BE2C (cell line): ENCODE results near the gene DCDC1.

ENCODE experiments used
- DNase-seq: peaks from one replicate; pipeline ENCODE4 v3.0.0-alpha.2; 2020
- H3K27me3 ChIP-seq: fragments of 250-450 bp; sonication (Bioruptor Pico); 2 replicates; pipeline ENCODE4 v1.5.1; 2020; ENCODE audit warnings: mild to moderate bottlenecking
- H3K36me3 ChIP-seq: fragments of 250-450 bp; sonication (Bioruptor Pico); 2 replicates; pipeline ENCODE4 v1.5.1; 2020; ENCODE audit warnings: mild to moderate bottlenecking
- H3K4me1 ChIP-seq: fragments of 250-450 bp; sonication (Bioruptor Pico); 2 replicates; pipeline ENCODE4 v1.5.1; 2020
- H3K4me3 ChIP-seq: 2 replicates; pipeline ENCODE4 v1.5.1; 2011; ENCODE audit warnings: low read depth, low read length
- H3K9me3 ChIP-seq: fragments of 250-450 bp; sonication (Bioruptor Pico); 2 replicates; pipeline ENCODE4 v1.5.1; 2020
- TF ChIP-seq, protein P1 (sequence below): IDR thresholded peaks from 2 replicates; pipeline ENCODE4 v1.5.1; 2012; ENCODE audit warnings: mild to moderate bottlenecking, low read depth, low read length

Gene DCDC1

DNA sequence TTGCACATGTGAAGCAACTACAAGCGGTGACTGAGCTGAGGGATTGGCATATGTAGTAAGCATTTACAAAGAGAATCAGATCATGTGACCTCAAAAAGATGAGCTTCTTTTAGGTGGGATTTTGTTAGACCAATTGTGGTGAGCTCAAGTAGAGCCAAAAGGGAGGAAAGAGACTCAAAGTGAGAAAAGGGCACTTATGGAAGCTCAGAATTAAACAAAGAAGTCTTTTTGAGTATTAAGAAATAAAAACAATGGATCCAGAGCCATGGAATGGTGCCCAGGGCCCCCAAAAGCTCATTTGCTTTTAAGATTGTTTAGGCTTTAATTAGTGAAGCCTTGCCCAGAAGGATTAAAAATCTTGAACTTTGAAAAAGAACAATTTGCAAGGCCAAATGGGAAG lies 536.7 kb downstream of the DCDC1 start:
- Histone ChIP-seq H3K4me1 (no peaks in the 10 kb centered on the region), H3K27me3 (no peaks in the 10 kb centered on the region), H3K36me3 (no peaks in the 10 kb centered on the region), H3K9me3 (no peaks in the 10 kb centered on the region), H3K4me3 (no peak overlapping the region)
- TF ChIP-seq, protein P1, sequence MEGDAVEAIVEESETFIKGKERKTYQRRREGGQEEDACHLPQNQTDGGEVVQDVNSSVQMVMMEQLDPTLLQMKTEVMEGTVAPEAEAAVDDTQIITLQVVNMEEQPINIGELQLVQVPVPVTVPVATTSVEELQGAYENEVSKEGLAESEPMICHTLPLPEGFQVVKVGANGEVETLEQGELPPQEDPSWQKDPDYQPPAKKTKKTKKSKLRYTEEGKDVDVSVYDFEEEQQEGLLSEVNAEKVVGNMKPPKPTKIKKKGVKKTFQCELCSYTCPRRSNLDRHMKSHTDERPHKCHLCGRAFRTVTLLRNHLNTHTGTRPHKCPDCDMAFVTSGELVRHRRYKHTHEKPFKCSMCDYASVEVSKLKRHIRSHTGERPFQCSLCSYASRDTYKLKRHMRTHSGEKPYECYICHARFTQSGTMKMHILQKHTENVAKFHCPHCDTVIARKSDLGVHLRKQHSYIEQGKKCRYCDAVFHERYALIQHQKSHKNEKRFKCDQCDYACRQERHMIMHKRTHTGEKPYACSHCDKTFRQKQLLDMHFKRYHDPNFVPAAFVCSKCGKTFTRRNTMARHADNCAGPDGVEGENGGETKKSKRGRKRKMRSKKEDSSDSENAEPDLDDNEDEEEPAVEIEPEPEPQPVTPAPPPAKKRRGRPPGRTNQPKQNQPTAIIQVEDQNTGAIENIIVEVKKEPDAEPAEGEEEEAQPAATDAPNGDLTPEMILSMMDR = no peak
- no peak for DNase-seq

GRCh38 chr11:30830681-30831080 lies 538.9 kb downstream of the DCDC1 start:
- Histone ChIP-seq H3K4me3 (no peak overlapping the region), H3K27me3 (no peaks in the 10 kb centered on the region), H3K36me3 (no peaks in the 10 kb centered on the region), H3K4me1 (no peaks in the 10 kb centered on the region), H3K9me3 (no peaks in the 10 kb centered on the region)
- TF ChIP-seq, protein P1 = no peak
- DNase-seq = no peak

GRCh38 chr11:30826911-30827310 lies 542.6 kb downstream of the DCDC1 start:
- Histone ChIP-seq H3K4me3 (no peak overlapping the region), H3K9me3 (no peaks in the 10 kb centered on the region), H3K36me3 (no peaks in the 10 kb centered on the region), H3K27me3 (no peaks in the 10 kb centered on the region), H3K4me1 (no peaks in the 10 kb centered on the region)
- no peak for DNase-seq
- TF ChIP-seq, protein P1 = no peak

- H3K4me1 ChIP-seq = no peaks in the 10 kb centered on the region
- no peaks in the 10 kb centered on the region for H3K27me3 ChIP-seq
- no peaks in the 10 kb centered on the region for H3K9me3 ChIP-seq
- TF ChIP-seq, protein P1 = no peak
- no peak for DNase-seq
- H3K4me3 ChIP-seq = no peak overlapping the region
- no peaks in the 10 kb centered on the region for H3K36me3 ChIP-seq
Observed at GRCh38 chr11:30825723-30826122, 543.8 kb downstream of the DCDC1 start.

GRCh38 chr11:30823119-30823518 lies 546.4 kb downstream of the DCDC1 start:
- DNase-seq = no peak
- no peaks in the 10 kb centered on the region for H3K36me3 ChIP-seq
- H3K9me3 ChIP-seq = no peaks in the 10 kb centered on the region
- no peaks in the 10 kb centered on the region for H3K27me3 ChIP-seq
- H3K4me1 ChIP-seq = no peaks in the 10 kb centered on the region
- TF ChIP-seq, protein P1 = no peak
- no peak overlapping the region for H3K4me3 ChIP-seq

GRCh38 chr11:30821438-30821965 lies 548.0 kb downstream of the DCDC1 start:
- no peaks in the 10 kb centered on the region for H3K27me3 ChIP-seq
- no peak overlapping the region for H3K4me3 ChIP-seq
- no peaks in the 10 kb centered on the region for H3K36me3 ChIP-seq
- DNase-seq = no peak
- H3K4me1 ChIP-seq = no peaks in the 10 kb centered on the region
- H3K9me3 ChIP-seq = no peaks in the 10 kb centered on the region
- TF ChIP-seq, protein P1 = no peak
